Measurements from ENCODE around the gene OR52I1.

Gene OR52I1

DNA sequence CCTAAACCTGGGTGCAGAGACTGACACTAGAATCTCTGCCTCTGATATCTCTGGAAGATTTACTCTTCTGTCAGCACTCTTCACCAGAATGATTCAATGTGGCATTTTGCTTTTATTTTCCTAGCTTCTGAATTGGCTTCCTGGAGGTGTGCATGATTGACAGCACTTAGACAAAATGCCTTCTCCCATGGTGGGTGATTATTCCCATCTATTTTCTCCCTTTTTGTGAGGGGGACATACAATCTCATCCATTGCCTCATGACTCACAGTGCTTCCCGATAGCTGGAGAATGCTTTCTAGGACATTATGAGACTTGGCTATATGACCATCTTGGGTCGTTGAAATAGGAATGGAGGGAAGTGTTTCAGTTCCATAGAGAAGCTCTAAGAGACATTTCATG, 18.1 kb downstream of the OR52I1 start:
- DNase-seq (ENCODE audit: low spot score): no peak

DNA sequence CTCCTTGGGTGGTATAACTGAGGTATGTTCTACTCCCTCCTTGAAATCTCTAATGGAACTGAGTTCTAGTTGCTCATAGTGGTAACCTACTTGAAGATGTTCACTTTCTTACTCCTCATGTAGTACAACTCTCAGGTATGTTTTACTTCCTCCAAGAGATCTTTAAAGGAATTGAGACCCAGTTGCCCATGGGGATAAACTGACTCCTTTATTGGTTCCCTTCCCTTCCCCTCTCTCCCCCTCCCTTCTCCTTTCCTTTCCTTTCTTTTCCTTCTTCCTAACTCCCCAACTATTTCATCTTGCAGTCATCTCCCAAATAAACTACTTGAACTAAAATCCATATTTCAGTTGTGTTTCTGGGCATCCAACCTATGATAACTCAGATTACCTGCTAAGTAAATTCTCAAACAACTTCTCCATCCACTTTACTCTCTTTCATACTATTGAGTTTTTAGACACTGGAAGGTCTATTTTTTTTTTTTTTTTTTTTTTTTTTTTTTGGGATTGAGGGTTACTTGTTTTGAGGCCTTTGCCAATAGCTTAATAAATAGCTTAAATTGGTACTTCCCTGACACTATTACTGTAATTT, 22.1 kb downstream of the OR52I1 start:
- DNase-seq (ENCODE audit: low spot score): no peak

- DNase-seq (ENCODE audit: low spot score): no peak
Measured at GRCh38 chr11:4619514-4619913, 25.7 kb downstream of the OR52I1 start.

- peak; percentile 48 for DNase-seq (ENCODE audit: low spot score)
Measured at GRCh38 chr11:4626207-4627099, 32.6 kb downstream of the OR52I1 start.

- no peak for DNase-seq (ENCODE audit: low spot score)
Measured at GRCh38 chr11:4636136-4636535, 42.3 kb downstream of the OR52I1 start.

DNA sequence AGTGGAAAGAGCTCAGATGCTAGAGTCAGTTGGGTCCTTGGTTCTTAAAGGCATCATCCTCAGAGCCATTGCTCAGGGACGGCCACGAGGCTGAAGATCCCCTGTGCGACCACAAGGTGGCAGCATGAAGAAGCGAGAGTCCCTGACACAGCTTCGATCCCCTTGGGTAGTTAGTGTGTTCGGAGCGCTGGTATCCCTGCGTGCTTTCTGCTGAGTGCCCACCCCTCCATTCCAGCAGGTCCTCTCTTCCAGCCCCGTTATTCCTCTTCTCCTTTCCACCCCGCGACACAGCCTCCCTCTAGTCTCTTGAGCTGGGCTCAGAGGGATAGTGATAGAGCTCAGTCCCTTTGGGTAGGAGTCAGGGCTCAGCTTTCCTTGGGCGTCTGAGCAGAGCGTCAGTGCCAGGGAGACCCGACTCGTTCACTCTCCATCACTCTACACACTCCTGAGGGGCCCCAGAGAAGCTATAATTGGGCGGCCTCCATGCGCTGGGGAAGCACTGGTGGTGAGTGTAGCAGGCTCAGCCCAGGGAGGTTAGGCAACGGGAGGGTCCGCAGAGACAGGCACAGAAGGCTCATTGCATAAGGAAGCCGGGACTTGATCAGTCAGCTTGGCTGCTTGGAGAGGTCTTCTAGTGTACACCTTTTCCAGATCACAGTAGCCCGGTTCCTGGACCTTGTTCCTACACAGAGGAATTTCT, 43.3 kb downstream of the OR52I1 start, which contains the start of gene OR51D1:
Gene OR51D1, plus strand, starts transcription at position 516 of the 700 bp plus-strand sequence. CDS start 2,314 bp downstream, outside the sequence.
- peak; percentile 85 for DNase-seq (ENCODE audit: low spot score)

DNA sequence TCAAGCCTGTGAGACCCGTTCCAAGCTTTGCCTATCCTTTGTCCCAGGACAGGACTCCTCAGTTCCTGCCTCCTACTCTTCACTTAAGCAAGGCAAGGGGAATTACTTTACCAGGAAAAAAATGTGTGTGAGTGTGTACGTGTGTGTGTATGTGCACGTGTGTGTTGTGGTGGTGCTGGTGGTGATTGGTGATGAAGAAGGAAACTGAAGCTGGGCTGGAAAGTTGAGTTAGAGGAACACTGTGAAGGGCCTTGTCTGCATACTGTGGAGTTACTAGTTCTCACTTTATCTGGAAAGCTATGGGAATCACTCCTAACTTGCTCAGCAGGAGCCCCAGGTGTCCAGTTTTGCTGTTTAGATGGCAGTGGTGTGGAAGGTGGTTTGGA, 43.8 kb downstream of the OR52I1 start:
- DNase-seq (ENCODE audit: low spot score): no peak

DNA sequence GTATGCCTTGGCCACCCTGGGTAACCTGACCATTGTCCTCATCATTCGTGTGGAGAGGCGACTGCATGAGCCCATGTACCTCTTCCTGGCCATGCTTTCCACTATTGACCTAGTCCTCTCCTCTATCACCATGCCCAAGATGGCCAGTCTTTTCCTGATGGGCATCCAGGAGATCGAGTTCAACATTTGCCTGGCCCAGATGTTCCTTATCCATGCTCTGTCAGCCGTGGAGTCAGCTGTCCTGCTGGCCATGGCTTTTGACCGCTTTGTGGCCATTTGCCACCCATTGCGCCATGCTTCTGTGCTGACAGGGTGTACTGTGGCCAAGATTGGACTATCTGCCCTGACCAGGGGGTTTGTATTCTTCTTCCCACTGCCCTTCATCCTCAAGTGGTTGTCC, 46.1 kb downstream of the OR52I1 start:
- DNase-seq (ENCODE audit: low spot score): no peak

DNA sequence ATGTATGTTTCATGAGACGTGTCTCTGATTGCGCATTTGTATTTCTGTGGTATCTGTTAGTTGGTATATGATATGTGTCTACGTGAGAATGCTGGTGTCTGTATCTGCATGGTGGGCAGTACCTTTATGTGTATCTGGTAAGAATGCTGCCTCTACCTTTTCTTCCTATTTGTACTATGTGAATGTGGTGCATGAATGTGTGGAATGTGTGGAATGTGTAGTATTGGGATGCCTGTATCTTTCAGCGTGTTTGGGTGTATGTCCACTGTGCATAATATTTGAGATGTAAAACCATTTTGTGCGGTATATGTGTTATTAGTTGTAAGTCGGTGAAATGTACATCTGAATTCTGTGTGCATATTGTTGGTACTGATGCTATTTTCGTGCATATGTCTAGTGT, 47.7 kb downstream of the OR52I1 start:
- DNase-seq (ENCODE audit: low spot score): no peak

DNA sequence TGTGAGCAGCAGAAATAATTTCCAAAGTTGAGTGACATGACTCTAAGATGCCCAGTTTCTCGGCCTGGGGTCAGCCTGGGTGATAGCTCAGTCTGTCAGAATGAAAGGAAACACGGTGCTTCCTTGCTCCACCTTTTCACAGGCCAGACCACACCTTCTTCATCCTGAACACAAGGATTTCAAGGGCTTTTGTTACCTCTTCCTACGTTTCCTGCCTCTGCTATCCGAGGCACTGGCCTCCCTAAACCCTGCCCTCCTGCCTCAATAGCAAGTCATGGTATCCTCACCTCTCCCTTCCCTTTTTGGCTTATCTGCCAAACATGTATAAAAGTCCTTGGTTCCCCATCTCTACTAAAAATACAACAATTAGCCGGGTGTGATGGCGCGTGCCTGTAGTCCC, 48.2 kb downstream of the OR52I1 start:
- no peak for DNase-seq (ENCODE audit: low spot score)

DNA sequence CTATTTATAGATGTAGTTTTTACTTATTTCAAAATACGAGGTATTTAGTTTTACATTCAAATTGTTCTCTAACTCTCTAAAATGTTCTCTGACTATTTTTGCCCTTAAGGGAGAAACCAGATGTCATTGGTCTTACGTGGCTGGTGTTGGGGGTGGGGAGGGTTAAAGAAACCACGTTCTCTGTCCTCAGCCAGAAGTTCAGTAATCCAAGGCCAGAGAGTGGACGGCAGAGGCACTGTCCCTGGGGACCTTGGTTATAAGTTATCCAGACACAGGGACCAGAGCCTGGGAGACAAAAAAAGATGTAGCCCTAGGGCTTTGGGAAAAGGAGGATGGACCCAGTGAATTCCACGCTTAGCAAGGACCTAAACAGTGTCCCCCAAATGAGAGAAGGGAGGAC, 49.2 kb downstream of the OR52I1 start:
- no peak for DNase-seq (ENCODE audit: low spot score)

DNA sequence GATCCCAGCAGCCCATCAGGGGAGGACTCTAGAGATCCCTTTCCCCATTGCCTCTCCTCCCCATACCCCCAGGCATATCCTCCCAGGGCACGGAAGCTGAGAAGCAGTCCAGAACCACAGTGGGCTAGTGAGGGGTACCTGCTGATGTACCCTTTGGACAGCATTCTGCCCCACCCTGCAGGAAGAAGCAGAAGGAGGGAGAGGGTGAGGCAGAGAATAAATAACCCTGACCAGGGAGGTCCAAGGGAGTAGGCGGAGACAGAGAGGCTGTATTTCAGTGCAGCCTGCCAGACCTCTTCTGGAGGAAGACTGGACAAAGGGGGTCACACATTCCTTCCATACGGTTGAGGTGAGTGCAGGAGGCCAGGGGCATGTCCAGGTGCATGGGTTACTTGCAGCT, 49.8 kb downstream of the OR52I1 start, which contains the start of gene OR51E1:
Gene OR51E1, plus strand, starts transcription at position 301 of the 400 bp plus-strand sequence. CDS start 8,545 bp downstream, outside the sequence.
- DNase-seq (ENCODE audit: low spot score): no peak

DNA sequence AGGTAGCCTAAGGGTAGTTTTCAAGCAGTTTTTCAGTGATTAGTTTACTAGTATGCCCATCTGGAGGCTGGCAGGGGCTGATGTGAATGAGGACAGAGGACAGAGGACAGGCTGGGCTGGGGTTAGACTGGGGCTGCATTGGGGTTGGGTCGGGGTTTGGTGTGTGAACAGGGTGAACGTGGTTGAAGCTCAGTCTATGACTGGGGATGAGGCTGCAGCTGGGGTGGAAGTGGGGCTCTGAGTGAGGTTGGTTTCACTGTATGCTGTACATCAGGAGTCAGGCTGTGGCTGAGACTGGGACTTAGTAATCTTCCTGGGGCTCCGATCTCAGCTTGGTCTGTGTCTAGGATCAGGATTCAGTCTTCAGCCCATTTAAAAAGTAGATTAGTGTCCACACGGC, 50.4 kb downstream of the OR52I1 start:
- no peak for DNase-seq (ENCODE audit: low spot score)

All from AG08395 (cell line).